Activated CD8-positive, alpha-beta memory T cell treated with anti-CD3 and anti-CD28 coated beads, Interleukin-2, amount 50 U/mL, for 1 hour (primary cell): Measurements from ENCODE around the gene NUMB.
"Not testable (repeated sequence)": the region's sequence is repeated elsewhere in the genome, so short reads cannot be mapped to it uniquely, and the experiment has no call there.

ENCODE experiments used
- DNase-seq: peaks from one replicate; pipeline ENCODE4 v3.0.0-alpha.2; 2020; ENCODE audit errors: extremely low read depth

NUMB gene

GRCh38 chr14:73359445-73359844 lies 98.9 kb downstream of the NUMB start:
- DNase-seq, result no peak

GRCh38 chr14:73358187-73358586 lies 100.2 kb downstream of the NUMB start:
- DNase-seq, result no peak

- not testable (repeated sequence) for DNase-seq
These were observed 109.3 kb downstream of the NUMB start for GRCh38 chr14:73349091-73349490.

DNA sequence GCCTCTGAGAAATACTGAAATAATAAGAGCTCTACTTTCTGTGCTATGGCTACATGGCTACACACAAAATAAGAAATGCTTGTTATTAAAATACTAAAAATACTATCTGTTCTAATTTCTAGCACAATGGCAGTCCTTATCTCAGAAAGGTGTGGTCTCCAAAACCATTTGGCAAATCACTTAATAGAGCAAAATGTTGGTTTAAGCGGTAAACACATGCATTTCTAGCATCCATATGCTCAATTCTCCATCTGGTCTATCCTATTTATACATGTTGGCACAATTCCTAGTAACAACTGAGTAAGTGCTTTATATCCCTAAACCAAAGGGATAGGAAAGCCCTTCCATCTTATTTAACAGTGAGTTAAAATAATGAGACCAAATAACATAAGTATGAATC lies 114.0 kb downstream of the NUMB start:
- no peak for DNase-seq

DNA sequence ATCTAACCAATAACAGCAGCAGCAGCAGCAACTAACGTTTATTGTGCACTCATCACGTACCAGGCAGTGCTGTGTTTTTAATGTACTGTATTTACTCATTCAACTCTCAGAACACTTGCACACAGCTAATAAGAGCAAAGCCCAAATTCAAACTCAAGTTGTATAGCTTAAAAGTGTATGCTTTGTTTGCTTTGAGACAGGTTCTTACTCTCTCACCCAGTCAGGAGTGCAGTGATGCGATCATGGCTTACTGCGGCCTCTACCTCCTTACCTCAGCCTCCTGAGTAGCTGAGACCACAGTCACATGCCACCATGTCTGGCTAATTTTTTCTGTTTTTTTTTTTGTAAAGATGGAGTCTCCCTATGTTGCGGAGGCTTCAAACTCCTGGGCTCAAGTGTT lies 115.7 kb downstream of the NUMB start:
- DNase-seq, result no peak

- DNase-seq, result no peak
These were observed 118.3 kb downstream of the NUMB start for GRCh38 chr14:73339846-73340595.

DNA sequence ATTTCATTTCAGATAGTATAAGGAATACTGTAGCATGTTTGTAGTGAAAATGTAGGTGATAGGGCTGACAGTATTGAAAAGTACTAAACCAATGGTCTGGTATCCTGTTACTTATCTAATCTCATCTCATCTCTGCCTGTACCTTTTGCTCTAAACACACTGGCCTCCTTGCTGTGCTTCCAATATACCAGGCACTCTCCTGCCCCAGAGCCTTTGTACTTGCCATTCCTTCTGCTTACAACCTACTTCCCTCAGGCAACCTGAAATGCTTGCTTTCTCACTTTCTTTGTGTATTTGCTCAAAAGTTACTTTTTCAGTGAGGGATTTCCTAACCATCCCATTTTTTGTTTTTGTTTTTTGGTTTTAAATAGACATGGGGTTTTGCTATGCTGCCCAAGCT lies 119.1 kb downstream of the NUMB start:
- DNase-seq, result no peak

DNA sequence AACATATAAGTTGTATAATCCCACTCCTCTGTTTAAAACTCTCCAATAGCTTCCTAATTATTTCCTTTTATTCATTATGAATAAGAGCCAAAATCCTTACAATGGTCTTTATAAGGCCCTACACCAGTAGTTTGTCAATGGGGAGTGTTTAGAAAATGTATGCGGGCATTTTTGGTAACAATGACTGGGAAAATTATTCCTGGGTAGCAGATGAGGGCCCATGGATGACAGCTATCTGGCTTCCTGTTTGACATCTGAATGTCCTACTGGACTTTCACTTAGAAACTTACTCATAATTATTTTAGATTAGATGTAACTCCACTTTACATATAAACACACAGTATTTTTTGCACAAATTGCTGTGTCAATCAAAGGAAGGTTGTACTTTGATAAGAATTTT lies 119.8 kb downstream of the NUMB start:
- no peak for DNase-seq

DNA sequence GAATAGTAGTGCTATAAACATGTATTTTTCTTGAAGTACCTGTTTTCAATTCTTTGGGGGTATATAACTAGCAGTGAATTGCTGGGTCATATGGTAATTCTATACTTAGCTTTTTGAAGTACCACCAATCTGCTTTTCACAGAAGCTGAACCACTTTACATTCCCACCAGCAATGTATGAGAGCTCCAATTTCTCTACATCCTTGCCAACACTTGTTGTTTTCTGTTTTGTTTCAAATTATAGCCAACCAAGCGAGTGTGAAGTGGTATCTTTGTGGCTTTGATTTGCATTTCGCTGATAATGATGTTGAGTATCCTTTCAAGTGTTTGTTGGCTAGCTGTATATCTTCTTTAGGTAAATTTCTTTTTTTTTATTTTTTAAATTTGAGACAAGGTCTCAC lies 125.3 kb downstream of the NUMB start:
- DNase-seq, result no peak

- DNase-seq, result no peak
These were observed 132.6 kb downstream of the NUMB start for GRCh38 chr14:73325630-73326299.

- DNase-seq, result no peak
These were observed 133.3 kb downstream of the NUMB start for GRCh38 chr14:73325063-73325462.

DNA sequence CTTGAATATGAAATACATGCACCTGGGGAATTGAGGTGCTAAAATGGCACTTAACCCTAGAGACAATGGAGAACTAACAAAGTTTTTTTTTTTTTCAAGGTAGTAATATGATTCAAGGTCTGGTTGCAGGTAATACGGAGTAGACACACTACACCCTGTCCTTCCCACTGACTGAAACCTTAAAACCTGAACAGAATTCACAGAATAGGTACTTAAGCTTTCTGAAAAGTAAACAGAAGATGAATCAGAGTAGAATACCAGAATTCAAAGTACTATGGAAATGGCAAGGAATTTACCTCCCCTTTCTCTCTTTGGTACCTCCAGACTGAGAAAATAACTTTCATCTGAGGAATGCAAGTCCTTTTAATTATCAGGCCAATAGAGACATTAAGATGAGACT lies 133.8 kb downstream of the NUMB start:
- DNase-seq, result no peak

GRCh38 chr14:73323896-73324399 lies 134.4 kb downstream of the NUMB start:
- no peak for DNase-seq

GRCh38 chr14:73313151-73313550 lies 145.2 kb downstream of the NUMB start:
- no peak for DNase-seq

GRCh38 chr14:73312687-73313086 lies 145.7 kb downstream of the NUMB start:
- DNase-seq, result no peak

- no peak for DNase-seq
These were observed 146.7 kb downstream of the NUMB start for GRCh38 chr14:73311708-73312030.

DNA sequence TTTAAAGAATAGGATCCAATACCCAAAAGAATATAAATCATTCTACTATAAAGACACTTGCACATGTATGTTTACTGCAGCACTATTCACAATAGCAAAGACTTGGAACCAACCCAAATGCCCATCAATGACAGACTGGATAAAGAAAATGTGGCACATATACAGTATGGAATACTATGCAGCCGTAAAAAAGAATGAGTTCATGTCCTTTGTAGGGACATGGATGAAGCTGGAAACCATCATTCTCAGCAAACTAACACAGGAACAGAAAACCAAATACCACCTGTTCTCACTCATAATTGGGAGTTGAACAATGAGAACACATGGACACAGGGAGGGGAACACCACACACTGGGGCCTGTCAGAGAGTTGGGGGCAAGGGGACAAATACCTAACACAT lies 149.1 kb downstream of the NUMB start:
- not testable (repeated sequence) for DNase-seq

GRCh38 chr14:73307261-73307660 lies 151.1 kb downstream of the NUMB start:
- no peak for DNase-seq

- DNase-seq, result no peak
These were observed 152.8 kb downstream of the NUMB start for GRCh38 chr14:73305499-73305898.

- no peak for DNase-seq
These were observed 163.0 kb downstream of the NUMB start for GRCh38 chr14:73295198-73295796.

GRCh38 chr14:73293782-73294781 lies 164.3 kb downstream of the NUMB start:
- no peak for DNase-seq

DNA sequence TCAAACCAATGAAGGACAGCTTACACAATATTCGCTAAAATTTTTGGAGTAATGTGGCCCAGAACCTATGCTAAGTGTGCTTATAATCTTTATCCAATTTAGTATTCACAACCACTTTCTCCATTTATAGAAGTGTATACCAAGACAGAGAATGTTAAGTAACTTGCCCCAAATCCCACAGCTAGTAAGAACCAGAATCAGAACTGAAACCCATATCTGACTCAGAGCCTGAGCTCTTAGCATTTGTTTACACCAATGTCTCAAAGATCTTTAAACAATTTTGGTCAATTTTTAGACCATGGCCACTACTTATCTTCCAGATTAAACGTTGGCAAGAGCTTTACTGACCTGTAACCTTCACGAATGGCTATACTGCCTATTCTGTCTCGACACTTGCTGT lies 168.1 kb downstream of the NUMB start:
- DNase-seq, result no peak
